ENCODE data around the gene HOXB5. TPM values are rescaled to one million over a fixed set of nuclear protein-coding genes. Genes with fewer than 3 reads are reported as not detected.

The HOXB5 gene
- total RNA-seq, 1 experiment from 2014 or later, result not detected

- no peak overlapping the region for H3K14ac ChIP-seq (ENCODE audit: insufficient read depth, low read length)
- no CpG with 5 or more reads among the region's 67 CpGs for WGBS (ENCODE audit: extremely low coverage, insufficient read length, low lambda C conversion rate)
- H3K27me3 Mint-ChIP-seq (ENCODE audit: low read depth), result peaks cover 100% of the 10 kb centered on the region
- H3K23me2 ChIP-seq (ENCODE audit: insufficient read length, low read depth, low read length, poor library complexity, severe bottlenecking), result peaks cover 5% of the 10 kb centered on the region
- no peak overlapping the region for H4K8ac ChIP-seq (replicated peaks; ENCODE audit: insufficient read length, low read depth, low read length)
- no peak overlapping the region for H2BK20ac ChIP-seq (ENCODE audit: low read depth, low read length, poor library complexity, severe bottlenecking)
- no peaks in the 10 kb centered on the region for H3K4me1 ChIP-seq (ENCODE audit: insufficient read depth, low read length)
- H3K23ac ChIP-seq (ENCODE audit: insufficient read length, low read depth, low read length), result no peak overlapping the region
- H3K4me2 ChIP-seq (ENCODE audit: insufficient read depth, insufficient read length, low read length), result no peak overlapping the region
- H3K56ac ChIP-seq (ENCODE audit: insufficient read length, low read depth, low read length), result no peak overlapping the region
- DNase-seq, result peak; percentile 76
- H3K27ac Mint-ChIP-seq, result peak overlapping the region in 1 of 3 experiments; percentile 70; a peak in 1 of 7 replicates
- H3T11ph ChIP-seq (ENCODE audit: low read length), result no peak overlapping the region
- peaks cover 97% of the 10 kb centered on the region for H3K27me3 ChIP-seq (ENCODE audit: insufficient read depth, low read length)
- no peaks in the 10 kb centered on the region; a peak in 1 of 7 replicates for H3K36me3 Mint-ChIP-seq (ENCODE audit: insufficient read depth in 1 of 3, low read depth in 3 of 3)
- no peak overlapping the region for H3K9ac ChIP-seq (ENCODE audit: extremely low read depth, insufficient read length, low read length)
- no peak overlapping the region for H4K91ac ChIP-seq (ENCODE audit: insufficient read length, low read depth, low read length)
- no peak overlapping the region for H2BK5ac ChIP-seq (ENCODE audit: insufficient read length, low read length)
- H3K9me3 Mint-ChIP-seq, result peaks cover 9 to 24% of the 10 kb centered on the region in 2 experiments; a peak in 4 of 5 replicates
- no peak overlapping the region for H2AK5ac ChIP-seq (ENCODE audit: insufficient read length, low read length)
- H3K4me3 Mint-ChIP-seq, result peak overlapping the region in 1 of 2 experiments; percentile 22; a peak in 1 of 5 replicates
- no peak overlapping the region for H3K4ac ChIP-seq (ENCODE audit: low read depth, low read length)
- H4K5ac ChIP-seq (ENCODE audit: insufficient read length, low read depth, low read length), result no peak overlapping the region
- no peaks in the 10 kb centered on the region for H4K20me1 ChIP-seq (ENCODE audit: control insufficient read depth, insufficient read depth, insufficient read length)
- H2BK12ac ChIP-seq (ENCODE audit: insufficient read length, low read depth, low read length), result no peak overlapping the region
- no peak overlapping the region for H2AFZ ChIP-seq (ENCODE audit: low read length)
- no peak overlapping the region for H2BK15ac ChIP-seq (ENCODE audit: low read depth, low read length)
- H3K4me1 Mint-ChIP-seq, result peaks cover 12 to 28% of the 10 kb centered on the region in 2 experiments
- no peaks in the 10 kb centered on the region for H3K79me2 ChIP-seq (ENCODE audit: insufficient read depth, low read length)
- no peak overlapping the region for H2BK120ac ChIP-seq (ENCODE audit: low read depth, low read length, poor library complexity, severe bottlenecking)
- H3K27ac ChIP-seq (ENCODE audit: insufficient read length, low read depth, low read length), result no peak overlapping the region
- no peak overlapping the region for H3K18ac ChIP-seq (ENCODE audit: insufficient read length, low read depth, low read length)
- no peaks in the 10 kb centered on the region for H3K79me1 ChIP-seq (ENCODE audit: insufficient read depth, low read depth, low read length, poor library complexity, severe bottlenecking)
- no peaks in the 10 kb centered on the region for H3K9me3 ChIP-seq (ENCODE audit: control insufficient read depth, low read depth, low read length)
- 0 out of 3 replicates have a peak, but pooled peaks have one; percentile 9 for TF ChIP-seq CTCF (conservative IDR thresholded peaks at IDR 0.05)
These were observed 19.5 kb upstream of the HOXB5 start for GRCh38 chr17:48612854-48613691.
